GM12864 (cell line): ENCODE data around the gene PRIMA1.

Experiments used
- DNase-seq: peaks from one replicate; pipeline ENCODE4 v3.0.0-alpha.2; 2011; ENCODE audit warnings: low read depth
- H3K4me3 ChIP-seq: 2 replicates; pipeline ENCODE4 v1.5.1; 2011; ENCODE audit warnings: mild to moderate bottlenecking, low read depth, low read length, control low read depth
- CTCF ChIP-seq: IDR thresholded peaks from 2 replicates; pipeline ENCODE4 v1.5.1; 2011; ENCODE audit warnings: low read depth, mild to moderate bottlenecking, moderate library complexity, low read length, control low read depth, inconsistent platforms; ENCODE audit errors: missing control alignments

Gene PRIMA1

GRCh38 chr14:93787465-93788292 lies 606 bp downstream of the PRIMA1 start:
- no peak overlapping the region for H3K4me3 ChIP-seq
- no peak for DNase-seq
- no peak for TF ChIP-seq CTCF

GRCh38 chr14:93785423-93785822 lies 2.9 kb downstream of the PRIMA1 start:
- no peak overlapping the region for H3K4me3 ChIP-seq
- no peak for DNase-seq
- no peak for TF ChIP-seq CTCF

- no peak overlapping the region for H3K4me3 ChIP-seq
- TF ChIP-seq CTCF: no peak
- DNase-seq: no peak
Observed at GRCh38 chr14:93784878-93785277, 3.4 kb downstream of the PRIMA1 start.

- TF ChIP-seq CTCF: no peak
- no peak overlapping the region for H3K4me3 ChIP-seq
- no peak for DNase-seq
Observed at GRCh38 chr14:93780813-93781400, 7.4 kb downstream of the PRIMA1 start.

- no peak overlapping the region for H3K4me3 ChIP-seq
- no peak for TF ChIP-seq CTCF
- DNase-seq: no peak
Observed at GRCh38 chr14:93778856-93779629, 9.2 kb downstream of the PRIMA1 start.

- H3K4me3 ChIP-seq: no peak overlapping the region
- TF ChIP-seq CTCF: no peak
- DNase-seq: no peak
Observed at GRCh38 chr14:93778453-93778852, 9.8 kb downstream of the PRIMA1 start.
